IMR-90 (cell line): Measurements from ENCODE around the gene USH2A. TPM values are rescaled to one million over a fixed set of nuclear protein-coding genes. Genes with fewer than 3 reads are reported as not detected.

Experiments used
- ATAC-seq: fragments of 200-7000 bp; cut with Tn5 transposase; 2 replicates; pipeline ENCODE4 v1.9.1; 2020; ENCODE audit warnings: low read depth, mild to moderate bottlenecking, moderate library complexity
- BruUV-seq: library from RNA; stranded (reverse); fragments of 400-500 nt; replicated peaks from 2 replicates; lab custom pipeline; 2021; lab: Mats Ljungman, UMichigan
- CTCF ChIA-PET: fragments of 300-600 bp; formaldehyde crosslinking; extraction: SDS; loops from one replicate; lab custom pipeline; 2021; ENCODE audit warnings: antibody characterized with exemption; lab: Yijun Ruan, JAX
- POLR2A ChIA-PET: fragments of 300-600 bp; sonication (Branson Sonifier 250); formaldehyde crosslinking; loops from one replicate; lab custom pipeline; 2022; ENCODE audit warnings: antibody characterized with exemption; ENCODE audit not compliant: unreplicated experiment; lab: Charles Lee
- DNase-seq: peaks from one replicate; pipeline ENCODE4 v3.0.0; 2013
- H2AFZ ChIP-seq: replicated peaks from 2 replicates; pipeline ENCODE3; 2013; ENCODE audit warnings: low read length, mild to moderate bottlenecking; ENCODE audit not compliant: poor library complexity
- H2AK5ac ChIP-seq: 2 replicates; pipeline ENCODE4 v1.6.1; 2013; ENCODE audit warnings: low read depth, low read length, inconsistent platforms
- H2AK9ac ChIP-seq: replicated peaks from 2 replicates; pipeline ENCODE3; 2013; ENCODE audit warnings: mild to moderate bottlenecking, low read depth, low read length, moderate library complexity; ENCODE audit not compliant: poor library complexity
- H2BK120ac ChIP-seq: 2 replicates; pipeline ENCODE4 v1.6.1; 2013; ENCODE audit warnings: low read depth, low read length, inconsistent platforms
- H2BK15ac ChIP-seq: 3 replicates; pipeline ENCODE4 v1.6.1; 2013; ENCODE audit warnings: low read depth, low read length, inconsistent platforms
- H2BK20ac ChIP-seq: 2 replicates; pipeline ENCODE4 v1.6.1; 2013; ENCODE audit warnings: low read depth, mild to moderate bottlenecking, inconsistent platforms, low read length, moderate library complexity
- H2BK5ac ChIP-seq: 2 replicates; pipeline ENCODE4 v1.6.1; 2013; ENCODE audit warnings: mild to moderate bottlenecking, low read depth, low read length, inconsistent platforms; ENCODE audit not compliant: poor library complexity, severe bottlenecking
- H3K14ac ChIP-seq: replicated peaks from 2 replicates; pipeline ENCODE4 v1.6.1; 2013; ENCODE audit warnings: low read depth, low read length, inconsistent platforms
- H3K18ac ChIP-seq: 2 replicates; pipeline ENCODE4 v1.6.1; 2013; ENCODE audit warnings: low read depth, low read length, control low read depth
- H3K23ac ChIP-seq: 2 replicates; pipeline ENCODE4 v1.6.1; 2013; ENCODE audit warnings: low read depth, low read length, inconsistent platforms
- H3K27ac ChIP-seq: 2 replicates; pipeline ENCODE4 v1.5.1; 2013; ENCODE audit warnings: mild to moderate bottlenecking, control low read depth, low read length; ENCODE audit not compliant: insufficient read depth
- H3K27me3 ChIP-seq: 2 replicates; pipeline ENCODE4 v1.6.1; 2013; ENCODE audit warnings: low read length; ENCODE audit not compliant: control insufficient read depth, insufficient read depth
- H3K36me3 ChIP-seq: 2 replicates; pipeline ENCODE4 v1.6.1; 2013; ENCODE audit warnings: low read length, mixed read lengths; ENCODE audit not compliant: control insufficient read depth, insufficient read depth
- H3K4ac ChIP-seq: 2 replicates; pipeline ENCODE4 v1.6.1; 2013; ENCODE audit warnings: low read depth, low read length, inconsistent platforms
- H3K4me1 ChIP-seq: 2 replicates; pipeline ENCODE4 v1.6.1; 2013; ENCODE audit warnings: low read length, mixed read lengths; ENCODE audit not compliant: control insufficient read depth, insufficient read depth
- H3K4me2 ChIP-seq: 2 replicates; pipeline ENCODE4 v1.6.1; 2013; ENCODE audit warnings: low read depth, mild to moderate bottlenecking, control low read depth, low read length, moderate library complexity
- H3K4me3 ChIP-seq: 2 replicates; pipeline ENCODE4 v1.5.1; 2013; ENCODE audit warnings: low read depth, mild to moderate bottlenecking, control low read depth, low read length, moderate library complexity; ENCODE audit not compliant: insufficient read depth
- H3K56ac ChIP-seq: 2 replicates; pipeline ENCODE4 v1.6.1; 2013; ENCODE audit warnings: low read length, inconsistent platforms; ENCODE audit not compliant: insufficient read depth; ENCODE audit errors: extremely low read depth
- H3K79me1 ChIP-seq, 2 experiments: 2 replicates each; pipeline ENCODE4 v1.6.1; 2013; ENCODE audit warnings: low read length in 2 of 2, inconsistent platforms in 1 of 2, low read depth in 1 of 2
- H3K9ac ChIP-seq: 2 replicates; pipeline ENCODE4 v1.6.1; 2013; ENCODE audit warnings: low read depth, low read length, control low read depth
- H3K9me1 ChIP-seq: 2 replicates; pipeline ENCODE4 v1.6.1; 2013; ENCODE audit warnings: low read length, inconsistent platforms; ENCODE audit not compliant: insufficient read depth
- H3K9me3 ChIP-seq: 2 replicates; pipeline ENCODE4 v1.6.1; 2013; ENCODE audit warnings: low read length; ENCODE audit not compliant: control insufficient read depth, insufficient read depth
- H4K20me1 ChIP-seq: 2 replicates; pipeline ENCODE4 v1.6.1; 2013; ENCODE audit warnings: low read length, inconsistent platforms; ENCODE audit not compliant: insufficient read depth
- H4K5ac ChIP-seq: 2 replicates; pipeline ENCODE4 v1.6.1; 2013; ENCODE audit warnings: mild to moderate bottlenecking, low read depth, low read length, control low read depth
- H4K8ac ChIP-seq, 2 experiments: 2 replicates each; pipeline ENCODE4 v1.6.1; 2013; ENCODE audit warnings: low read depth in 2 of 2, low read length in 2 of 2, control low read depth in 1 of 2, inconsistent platforms in 1 of 2
- H4K91ac ChIP-seq: 2 replicates; pipeline ENCODE4 v1.6.1; 2013; ENCODE audit warnings: low read depth, low read length, inconsistent platforms; ENCODE audit not compliant: insufficient read depth
- CHD1 ChIP-seq: IDR thresholded peaks from 2 replicates; pipeline ENCODE4 v1.6.1; 2012; ENCODE audit warnings: low read depth, low read length, improper control_type of control experiment
- MAFK ChIP-seq: IDR thresholded peaks from 2 replicates; pipeline ENCODE4 v1.6.1; 2012; ENCODE audit warnings: low read depth, low read length, improper control_type of control experiment
- MAZ ChIP-seq: IDR thresholded peaks from 2 replicates; pipeline ENCODE4 v1.6.1; 2012; ENCODE audit warnings: low read depth, mild to moderate bottlenecking, low read length, improper control_type of control experiment, moderate library complexity, borderline replicate concordance
- NFE2L2 ChIP-seq: fragments of 150-350 bp; IDR thresholded peaks from 2 replicates; pipeline ENCODE4 v1.6.1; 2016; ENCODE audit warnings: low read depth, mild to moderate bottlenecking, low read length
- RAD21 ChIP-seq: IDR thresholded peaks from 2 replicates; pipeline ENCODE4 v1.6.1; 2012; ENCODE audit warnings: low read length, improper control_type of control experiment
- SMC3 ChIP-seq: fragments of 150-350 bp; IDR thresholded peaks from 2 replicates; pipeline ENCODE4 v1.6.1; 2016; ENCODE audit warnings: low read depth, mild to moderate bottlenecking, antibody characterized with exemption, low read length, moderate library complexity
- dilution Hi-C: fragments of 300-500 bp; cut with HindIII; formaldehyde crosslinking; loops from one replicate; pipeline ENCODE4 v1.14.3; 2018; ENCODE audit warnings: low sequenced_read_pairs; ENCODE audit not compliant: unreplicated experiment
- in situ Hi-C: fragments of 300-500 bp; cut with MboI; formaldehyde crosslinking; loops from 3 replicates; pipeline ENCODE4 v1.14.3; 2019; ENCODE audit warnings: low sequenced_read_pairs, inconsistent platforms, mixed read lengths
- intact Hi-C: fragments of 100-400 bp; cut with micrococcal nuclease; formaldehyde crosslinking; loops from 2 replicates; pipeline ENCODE4 v1.10.0; 2022
- polyA plus RNA-seq, 3 experiments: library from polyadenylated mRNA; depleted of rRNA; stranded (reverse); fragments of >200 nt; gene quantifications; 2 replicates each; pipeline ENCODE4 v1.2.3, GENCODE V29; 2012; ENCODE audit warnings: low replicate concordance in 1 of 3
- total RNA-seq: library from RNA; depleted of rRNA; stranded (reverse); fragments of >200 nt; gene quantifications from 2 replicates; pipeline ENCODE4 v1.2.3, GENCODE V29; 2012

Gene USH2A
- total and polyA plus RNA-seq, 2 of the 4 experiments (the other 2 are of a cell fraction) = under 0.01 to 0.02 TPM

DNA sequence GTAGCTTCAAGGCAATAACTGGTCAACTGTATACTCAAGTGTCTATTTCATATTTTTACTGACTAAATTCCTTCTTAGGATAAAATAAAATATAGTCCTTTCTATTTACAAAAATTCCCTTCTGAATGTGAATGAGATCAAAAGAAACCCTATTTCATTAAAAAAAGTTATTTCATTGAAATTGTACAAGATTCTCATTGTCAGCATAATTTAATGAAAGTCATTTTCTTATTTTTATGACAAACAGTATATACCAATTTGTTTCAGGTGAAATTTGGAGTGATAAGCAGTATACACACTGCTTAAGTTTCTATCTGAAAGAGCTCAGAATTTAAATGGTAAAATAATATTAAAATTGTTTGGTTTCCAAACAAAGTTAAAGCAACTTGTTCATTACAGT is 269.2 kb downstream of the USH2A start:
- Histone ChIP-seq H3K9ac (no peak overlapping the region), H2BK15ac (no peak overlapping the region), H3K23ac (no peak overlapping the region), H2AK9ac (no peak overlapping the region), H3K4me2 (no peak overlapping the region), H3K36me3 (no peaks in the 10 kb centered on the region), H4K91ac (no peak overlapping the region), H3K18ac (no peak overlapping the region), H2AK5ac (no peak overlapping the region), H2BK5ac (no peak overlapping the region), H3K56ac (no peak overlapping the region), H3K4me3 (no peak overlapping the region), H2BK20ac (no peak overlapping the region), H2BK120ac (no peak overlapping the region), H3K9me1 (no peaks in the 10 kb centered on the region), H4K20me1 (no peaks in the 10 kb centered on the region), H4K8ac (no peak overlapping the region), H2AFZ (no peak overlapping the region), H3K4me1 (no peaks in the 10 kb centered on the region), H3K79me1 (no peaks in the 10 kb centered on the region), H4K5ac (no peak overlapping the region), H3K27me3 (no peaks in the 10 kb centered on the region), H3K27ac (no peak overlapping the region), H3K14ac (no peak overlapping the region), H3K4ac (no peak overlapping the region), H3K9me3 (no peaks in the 10 kb centered on the region)
- dilution Hi-C loops = no loop called here
- in situ Hi-C loops = no loop called here
- BruUV-seq = no TSS peak
- POLR2A ChIA-PET = no interaction called here
- DNase-seq (no peak), ATAC-seq (no peak)
- intact Hi-C loops = no loop called here
- CTCF ChIA-PET = interaction anchor here (0.7 kb wide), 1 partner anchor 24 kb away, joined by 3 read pairs; no protein-coding TSS in a partner anchor
- TF ChIP-seq RAD21 = no peak
- no peak for TF ChIP-seq CHD1
- TF ChIP-seq NFE2L2 = no peak
- no peak for TF ChIP-seq SMC3
- no peak for TF ChIP-seq MAZ
- TF ChIP-seq MAFK = peak; percentile 75
